T-helper 22 cell (primary cell): ENCODE measurements around the gene CLDN6.
"Not testable (repeated sequence)": the region's sequence is repeated elsewhere in the genome, so short reads cannot be mapped to it uniquely, and the experiment has no call there.

Experiments used
- DNase-seq: peaks from one replicate; pipeline ENCODE4 v3.0.0-alpha.2; 2020; ENCODE audit warnings: low read depth

CLDN6 gene

DNA sequence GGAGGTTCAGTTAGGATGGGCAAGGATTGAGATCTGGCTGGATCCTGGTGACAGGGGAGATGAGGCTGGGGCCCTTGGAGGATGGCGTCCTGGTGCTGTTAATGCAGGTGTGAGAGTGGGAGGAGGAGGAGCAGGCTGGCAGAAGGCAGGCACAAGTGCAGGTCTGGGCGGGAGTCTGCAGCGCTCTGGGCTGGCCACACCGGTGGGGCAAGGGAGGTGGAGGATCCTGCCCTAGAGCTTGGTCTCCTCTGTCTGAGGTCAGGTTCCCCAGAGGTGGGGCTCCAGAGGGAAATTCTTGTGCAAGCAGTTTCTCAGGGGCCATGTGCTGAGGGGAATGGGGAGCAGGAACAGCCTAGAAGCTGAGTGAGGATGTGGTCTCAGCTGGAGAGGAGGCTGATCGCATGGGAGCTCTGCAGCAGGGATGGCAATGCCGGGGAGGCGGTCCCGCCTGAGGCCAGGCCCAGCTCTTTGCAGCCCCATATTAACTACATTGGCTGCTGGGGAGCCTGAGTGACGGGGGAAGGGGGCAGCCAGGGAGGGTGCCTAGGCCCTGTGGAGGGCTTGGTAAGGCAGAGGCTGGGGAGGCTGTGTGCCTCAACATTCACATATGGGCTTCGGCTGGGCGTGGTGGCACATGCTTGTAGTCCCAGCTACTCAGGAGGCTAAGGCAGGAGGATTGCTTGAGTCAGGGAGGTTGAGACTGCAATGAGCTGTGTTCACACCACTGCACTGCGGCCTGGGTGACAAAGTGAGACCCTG lies 34.8 kb upstream of the CLDN6 start:
- not testable (repeated sequence) for DNase-seq

GRCh38 chr16:3051494-3051893 lies 33.5 kb upstream of the CLDN6 start:
- no peak for DNase-seq

- no peak for DNase-seq
These were observed 33.0 kb upstream of the CLDN6 start for GRCh38 chr16:3051009-3051408.

DNA sequence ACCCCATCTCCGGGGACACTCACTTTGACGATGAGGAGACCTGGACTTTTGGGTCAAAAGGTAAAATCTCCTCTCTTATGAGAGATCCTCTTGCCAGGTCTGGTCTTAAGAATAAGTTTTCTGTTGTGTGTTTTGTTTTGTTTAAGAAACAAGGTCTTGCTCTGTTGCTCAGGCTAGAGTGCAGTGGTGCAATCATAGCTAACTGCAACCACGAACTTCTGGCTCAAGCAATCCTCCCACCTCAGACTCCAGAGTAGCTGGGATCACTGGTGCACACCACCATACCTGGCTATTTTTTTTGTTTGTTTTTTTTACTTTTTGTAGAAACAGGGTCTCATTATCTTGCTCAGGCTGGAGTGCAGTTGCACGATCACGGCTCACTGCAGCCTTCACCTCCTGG lies 32.5 kb upstream of the CLDN6 start:
- no peak for DNase-seq

DNA sequence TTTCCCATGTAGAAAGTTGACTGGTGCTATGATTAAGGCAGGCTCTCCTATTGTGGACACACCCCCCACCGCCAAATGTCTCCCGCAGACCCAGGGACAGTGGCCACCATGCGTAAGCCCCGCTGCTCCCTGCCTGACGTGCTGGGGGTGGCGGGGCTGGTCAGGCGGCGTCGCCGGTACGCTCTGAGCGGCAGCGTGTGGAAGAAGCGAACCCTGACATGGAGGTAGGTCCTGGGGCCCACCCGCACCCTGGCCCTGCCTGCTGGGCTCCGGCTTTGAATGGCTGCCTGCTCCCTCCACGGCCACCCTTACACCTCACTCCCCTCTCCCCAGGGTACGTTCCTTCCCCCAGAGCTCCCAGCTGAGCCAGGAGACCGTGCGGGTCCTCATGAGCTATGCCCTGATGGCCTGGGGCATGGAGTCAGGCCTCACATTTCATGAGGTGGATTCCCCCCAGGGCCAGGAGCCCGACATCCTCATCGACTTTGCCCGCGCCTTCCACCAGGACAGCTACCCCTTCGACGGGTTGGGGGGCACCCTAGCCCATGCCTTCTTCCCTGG lies 32.0 kb upstream of the CLDN6 start:
- no peak for DNase-seq

DNA sequence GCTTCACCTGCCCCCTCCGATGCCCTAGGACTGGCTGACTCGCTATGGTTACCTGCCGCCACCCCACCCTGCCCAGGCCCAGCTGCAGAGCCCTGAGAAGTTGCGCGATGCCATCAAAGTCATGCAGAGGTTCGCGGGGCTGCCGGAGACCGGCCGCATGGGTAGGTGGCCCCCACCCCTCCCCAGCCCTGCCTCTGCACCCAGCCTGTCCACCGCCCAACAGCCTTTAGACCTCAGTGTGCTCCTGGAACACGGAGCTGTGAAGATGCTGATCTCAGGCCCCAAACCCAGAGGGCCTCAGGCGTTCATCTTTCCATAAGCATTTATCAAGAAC lies 29.4 kb upstream of the CLDN6 start:
- no peak for DNase-seq

DNA sequence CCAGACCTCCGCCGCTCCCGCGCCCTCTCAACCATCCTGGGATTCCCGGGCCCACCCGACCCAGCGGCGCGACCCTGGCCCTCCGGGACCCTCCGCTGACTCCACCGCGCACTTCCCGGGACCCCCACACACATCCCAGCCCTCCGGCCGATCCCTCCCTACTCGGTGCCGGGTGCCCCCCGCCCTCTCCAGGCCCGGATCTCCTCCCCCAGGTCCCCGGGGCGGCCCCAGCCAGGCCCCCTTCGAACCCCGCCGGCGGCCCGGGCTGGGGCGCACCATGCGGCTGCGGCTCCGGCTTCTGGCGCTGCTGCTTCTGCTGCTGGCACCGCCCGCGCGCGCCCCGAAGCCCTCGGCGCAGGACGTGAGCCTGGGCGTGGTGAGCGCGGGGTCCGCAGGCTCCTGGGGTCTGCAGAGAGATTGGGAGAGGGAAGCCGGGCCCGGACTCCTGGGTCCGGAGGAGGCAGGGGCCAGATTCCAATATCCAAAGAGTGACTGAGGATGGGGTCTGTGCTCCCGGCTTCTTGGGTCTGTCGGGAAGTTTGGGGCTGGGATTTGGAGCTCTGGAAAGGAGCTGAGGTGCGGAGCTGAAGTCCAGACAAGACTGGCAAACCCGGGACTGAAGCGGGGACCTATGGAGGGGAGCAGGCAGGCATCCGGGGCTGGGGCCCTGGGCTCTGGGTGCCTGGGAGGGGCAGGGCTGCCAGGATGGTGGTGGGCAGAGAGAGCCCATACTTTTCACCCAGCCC lies 28.8 kb upstream of the CLDN6 start:
- no peak for DNase-seq

GRCh38 chr16:3045758-3046640 lies 28.0 kb upstream of the CLDN6 start, which contains the start of gene MMP25:
MMP25 (plus strand) TSS chr16:3046561; CDS start chr16:3046918, 357 bp downstream.
- no peak for DNase-seq

DNA sequence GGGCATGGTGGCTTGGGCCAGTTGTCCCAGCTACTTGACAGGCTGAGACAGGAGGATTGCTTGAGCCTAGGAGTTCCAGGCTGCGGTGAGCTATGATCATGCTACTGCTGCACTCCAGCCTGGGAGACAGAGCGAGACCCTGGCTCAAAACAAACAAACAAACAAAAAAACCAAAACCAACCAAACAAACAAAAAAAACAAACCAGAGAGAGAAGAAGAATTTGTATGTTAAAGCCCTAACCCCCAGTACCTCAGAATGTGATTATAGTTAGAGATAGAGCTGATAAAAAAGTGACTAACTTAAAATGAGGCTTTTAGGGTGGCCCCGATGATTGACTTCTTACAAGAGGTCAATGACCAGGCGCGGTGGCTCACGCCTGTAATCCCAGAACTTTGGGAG lies 26.7 kb upstream of the CLDN6 start:
- DNase-seq: no peak

DNA sequence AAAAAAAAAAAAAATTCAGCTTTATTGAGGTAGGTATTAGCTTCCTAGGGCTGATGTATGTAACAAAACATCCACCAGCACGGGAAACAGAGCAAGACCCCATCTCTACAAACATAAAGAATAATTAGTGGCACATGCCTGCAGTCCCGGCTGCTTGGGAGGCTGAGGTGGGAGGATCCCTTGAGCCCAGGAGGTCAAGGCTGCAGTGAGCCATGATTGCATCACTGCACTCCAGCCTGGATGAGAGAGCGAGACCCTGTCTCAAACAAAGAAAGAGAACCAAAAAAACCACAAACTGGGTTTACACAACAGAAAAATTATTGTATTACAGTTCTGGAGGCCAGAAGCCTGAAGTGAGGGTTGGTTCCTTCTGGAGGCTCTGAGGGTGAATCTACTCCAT lies 24.4 kb upstream of the CLDN6 start:
- no peak for DNase-seq

DNA sequence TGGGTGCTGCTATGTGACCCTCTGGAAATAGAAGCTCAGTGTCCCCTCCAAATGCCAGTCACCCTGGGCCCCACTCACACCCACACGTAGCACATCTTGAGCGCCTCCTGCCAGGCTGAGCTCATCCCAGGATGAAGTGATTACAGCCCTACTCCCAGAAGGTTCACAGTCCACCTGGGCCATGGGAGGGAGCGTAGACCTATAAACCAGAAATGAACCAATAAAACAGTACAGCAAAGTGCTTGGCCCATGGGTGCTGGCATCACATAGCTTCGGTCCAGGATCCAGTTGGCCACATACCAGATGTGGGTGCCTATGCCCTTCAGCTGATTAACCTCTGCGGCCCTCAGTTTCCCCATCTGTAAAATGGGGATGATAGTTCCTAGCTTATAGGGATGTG lies 20.9 kb upstream of the CLDN6 start:
- DNase-seq: no peak

GRCh38 chr16:3038256-3038655 lies 20.3 kb upstream of the CLDN6 start:
- no peak for DNase-seq

DNA sequence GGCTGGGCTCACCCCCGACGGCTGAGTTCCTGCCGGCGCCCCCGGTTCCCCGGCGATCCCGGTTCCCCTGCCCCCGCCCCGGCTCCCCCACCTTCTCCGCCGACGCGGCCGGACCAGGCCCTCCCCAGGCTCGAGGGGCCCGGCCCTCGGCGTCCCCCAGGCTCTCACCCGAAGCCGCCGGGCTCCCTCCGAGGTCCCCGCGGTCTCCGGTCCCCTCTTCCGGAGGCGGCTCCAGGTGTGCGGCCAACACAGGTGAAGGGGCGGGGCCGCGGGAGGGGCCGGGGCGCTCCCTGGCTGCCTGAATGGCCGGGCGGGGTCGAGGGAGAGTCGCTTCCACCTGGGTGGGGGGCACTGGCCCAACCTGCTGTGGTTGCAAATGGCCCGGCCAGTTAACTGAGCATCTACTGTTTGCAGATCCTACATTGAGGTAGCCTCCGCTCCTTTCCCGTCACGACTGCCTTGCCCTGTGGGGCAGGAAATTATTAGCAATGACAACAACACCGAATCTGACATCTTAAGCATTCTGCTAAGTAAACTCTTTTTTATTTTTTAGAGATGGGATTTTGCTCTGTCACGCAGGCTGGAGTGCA lies 18.8 kb upstream of the CLDN6 start, which contains the start of gene BICDL2:
TSS of gene BICDL2 (minus strand) at position 219 of the 590 bp plus-strand sequence. CDS start 1,448 bp downstream, outside the sequence.
- DNase-seq: no peak

- no peak for DNase-seq
These were observed 18.2 kb upstream of the CLDN6 start for GRCh38 chr16:3035972-3036725.

GRCh38 chr16:3035289-3035971 lies 17.4 kb upstream of the CLDN6 start:
- no peak for DNase-seq

GRCh38 chr16:3032624-3033023 lies 14.6 kb upstream of the CLDN6 start:
- DNase-seq: no peak

DNA sequence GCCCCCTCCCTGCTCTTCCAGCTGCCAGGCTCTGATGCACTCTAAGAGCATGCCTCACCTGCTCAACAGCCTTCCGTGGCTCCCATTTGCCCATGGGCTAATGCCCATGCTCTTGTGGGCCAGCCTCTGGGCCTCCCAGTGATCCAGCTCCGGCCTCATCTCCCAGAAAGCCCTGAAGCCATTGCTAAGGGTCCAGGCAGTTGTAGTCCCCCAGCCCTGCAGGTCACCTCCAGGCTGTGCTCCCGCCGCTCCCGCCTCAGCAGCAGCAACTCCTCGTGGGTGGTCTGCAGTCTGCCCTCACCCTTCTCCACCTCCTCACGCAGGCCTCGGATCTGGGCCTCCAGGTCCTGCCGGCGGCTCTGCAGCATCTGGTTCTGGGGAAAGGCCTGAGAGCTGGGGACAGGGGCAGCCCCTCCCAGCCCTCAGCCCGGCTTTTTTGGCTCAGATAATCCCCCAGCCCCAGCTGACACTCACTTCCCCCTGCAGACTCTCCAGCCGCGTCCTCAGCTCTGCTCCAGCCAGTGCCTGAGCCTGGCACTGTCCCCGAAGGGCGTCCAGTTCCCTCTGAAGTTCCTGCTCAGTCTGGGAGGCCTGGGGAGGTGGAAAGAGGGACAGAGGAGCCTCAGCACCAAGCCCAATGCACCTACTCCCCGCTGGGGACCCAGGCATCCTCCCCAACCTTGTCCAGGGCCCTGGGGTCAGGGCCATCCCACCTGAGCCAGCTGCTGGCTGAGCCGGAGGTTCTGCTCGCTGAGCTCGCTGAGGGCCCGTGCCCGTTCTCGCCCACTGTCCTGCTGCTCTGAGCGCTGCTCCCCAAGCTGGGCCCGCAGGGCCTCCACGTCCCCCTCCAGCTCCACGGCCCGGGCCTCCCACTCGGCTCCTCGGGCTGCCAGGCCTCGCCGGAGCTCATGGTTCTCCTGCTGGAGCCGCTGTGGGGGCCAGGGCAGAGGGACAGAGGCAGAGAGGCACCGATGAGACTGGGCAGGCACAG lies 12.5 kb upstream of the CLDN6 start:
- DNase-seq: no peak

DNA sequence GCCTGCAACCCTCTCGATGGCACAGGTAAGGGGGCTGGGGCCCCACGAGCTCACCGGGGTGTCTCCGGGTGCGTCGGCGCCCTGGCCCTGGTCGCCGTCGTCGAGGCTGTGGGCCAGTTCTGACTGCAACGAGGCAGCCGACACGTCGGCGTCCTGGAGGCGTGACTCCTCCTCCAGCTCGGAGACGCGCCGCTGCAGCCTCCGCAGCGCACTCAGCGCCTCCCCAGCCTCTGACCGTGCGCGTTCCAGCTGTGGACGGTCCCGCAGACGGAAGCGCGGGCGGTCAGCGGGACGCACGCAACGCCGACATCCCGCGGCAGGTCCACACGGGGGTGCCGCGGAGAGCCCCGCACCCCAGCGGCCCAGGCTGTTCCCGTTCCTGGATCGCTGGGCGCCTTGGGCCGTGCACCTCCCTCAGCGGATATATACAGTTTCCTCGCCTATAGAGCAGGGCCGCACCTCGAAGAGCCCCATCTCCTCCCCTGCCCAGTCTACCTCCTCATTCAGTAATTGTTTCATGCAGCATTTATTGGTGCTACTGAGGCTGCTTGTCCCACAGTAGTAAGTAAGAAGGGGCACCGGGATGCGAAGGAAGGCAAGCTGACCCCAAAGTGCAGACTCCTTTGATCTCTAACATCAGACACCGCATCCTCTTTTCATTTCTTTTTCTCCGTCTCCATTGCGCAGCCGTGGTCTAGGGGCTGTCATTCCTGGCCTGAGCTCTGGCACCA lies 11.7 kb upstream of the CLDN6 start:
- no peak for DNase-seq
